ENCODE results near the gene PIK3CG. TPM values are rescaled to one million over a fixed set of nuclear protein-coding genes. Genes with fewer than 3 reads are reported as not detected.
"Not testable (repeated sequence)": the region's sequence is repeated elsewhere in the genome, so short reads cannot be mapped to it uniquely, and the experiment has no call there.

Gene PIK3CG
- total and polyA plus RNA-seq, 9 donors, result 0.31 to 4.9 (median 2.3) TPM

DNA sequence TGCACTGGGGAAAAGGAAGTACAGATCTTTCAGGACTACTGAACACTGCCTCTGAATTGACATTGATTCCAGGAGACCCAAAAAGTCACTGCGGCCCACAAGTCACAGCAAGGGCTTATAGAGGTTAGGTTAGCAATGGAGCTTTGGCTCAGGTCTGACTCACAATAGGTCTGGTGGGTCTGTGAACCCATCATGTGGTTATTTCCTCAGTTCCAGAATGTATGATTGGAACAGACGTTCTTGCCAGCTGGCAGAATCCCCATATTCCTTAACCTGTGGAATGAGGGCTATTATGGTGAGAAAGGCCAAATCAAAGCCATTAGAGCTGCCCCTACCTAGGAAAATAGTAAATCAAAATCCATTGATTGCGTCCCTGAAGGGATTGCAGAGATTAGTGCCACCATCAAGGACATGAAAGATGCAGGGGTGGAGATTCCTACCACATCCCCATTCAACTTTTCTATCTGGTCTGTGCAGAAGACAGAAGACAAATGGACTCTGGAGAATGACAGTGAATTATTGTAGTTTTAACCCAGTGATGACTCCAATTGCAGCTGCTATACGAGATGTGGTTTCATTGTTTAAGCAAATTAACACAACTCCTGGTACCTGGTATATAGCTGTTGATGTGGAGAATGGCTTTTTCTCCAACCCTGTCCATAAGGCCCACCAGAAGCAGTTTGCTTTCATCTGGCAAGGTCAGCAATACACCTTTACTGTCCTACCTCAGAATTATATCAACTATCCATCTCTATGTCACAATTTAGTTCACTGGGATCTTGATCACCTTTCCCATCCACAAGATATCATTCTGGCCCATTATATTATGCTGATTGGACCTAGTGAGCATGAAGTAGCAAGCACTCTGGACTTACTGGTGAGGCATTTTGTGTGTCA is 44.5 kb upstream of the PIK3CG start:
- WGBS, 3 donors, result 58 to 80% (median 64%) methylated on average over 4 of the region's 4 CpGs
- Histone ChIP-seq H3K36me3 (no peaks in the 10 kb centered on the region), H3K27me3 (no peaks in the 10 kb centered on the region), H3K4me3 (no peak overlapping the region), H3K9me3 (no peaks in the 10 kb centered on the region), H3K27ac (no peak overlapping the region), H3K4me1 (ENCODE audit: insufficient read depth) (no peaks in the 10 kb centered on the region)
- intact Hi-C loops (cut with DNase I), result no loop called here
- no peak for DNase-seq
- TF ChIP-seq EP300 (IDR thresholded peaks at IDR 0.05) (no peak), POLR2A (IDR thresholded peaks at IDR 0.05) (no peak)

DNA sequence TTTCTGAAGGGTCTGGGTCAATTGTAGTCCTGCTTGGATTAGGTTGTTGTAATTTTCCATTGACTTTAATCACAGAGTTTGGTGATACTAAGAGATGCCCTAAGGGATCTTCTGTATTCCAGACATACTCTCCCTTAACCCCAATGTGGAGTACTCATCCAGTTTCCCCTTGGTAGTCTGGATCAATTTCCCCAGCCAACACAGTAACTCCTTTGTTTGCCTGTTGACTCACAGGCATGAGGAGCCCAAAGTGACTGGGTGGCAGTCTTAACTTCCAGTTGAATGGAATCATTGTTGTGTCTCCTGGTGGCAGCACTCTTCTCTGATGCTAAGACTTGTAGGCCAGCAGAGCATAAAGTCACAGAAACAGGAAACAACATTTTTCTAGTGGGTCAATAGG is 41.5 kb upstream of the PIK3CG start:
- Histone ChIP-seq H3K4me1 (ENCODE audit: insufficient read depth) (no peaks in the 10 kb centered on the region), H3K4me3 (no peak overlapping the region), H3K9me3 (no peaks in the 10 kb centered on the region), H3K27me3 (no peaks in the 10 kb centered on the region), H3K36me3 (no peaks in the 10 kb centered on the region), H3K27ac (no peak overlapping the region)
- TF ChIP-seq CTCF (IDR thresholded peaks at IDR 0.05) (no peak), POLR2A (IDR thresholded peaks at IDR 0.05) (no peak), EP300 (IDR thresholded peaks at IDR 0.05) (no peak)
- intact Hi-C loops (cut with DNase I), result no loop called here
- DNase-seq, result no peak

GRCh38 chr7:106824458-106824857 is 40.6 kb upstream of the PIK3CG start:
- no peak for TF ChIP-seq EP300 (IDR thresholded peaks at IDR 0.05)
- TF ChIP-seq POLR2A (IDR thresholded peaks at IDR 0.05), result no peak
- no peak for TF ChIP-seq CTCF (IDR thresholded peaks at IDR 0.05)
- no peaks in the 10 kb centered on the region for H3K27me3 ChIP-seq
- no peaks in the 10 kb centered on the region for H3K36me3 ChIP-seq
- DNase-seq, result no peak
- WGBS, 3 donors, result 90 to 97% (median 92%) methylated on average over 4 of the region's 4 CpGs
- no peaks in the 10 kb centered on the region for H3K4me1 ChIP-seq (ENCODE audit: insufficient read depth)
- H3K9me3 ChIP-seq, result no peaks in the 10 kb centered on the region
- intact Hi-C loops (cut with DNase I), result no loop called here
- H3K4me3 ChIP-seq, result no peak overlapping the region
- no peak overlapping the region for H3K27ac ChIP-seq

DNA sequence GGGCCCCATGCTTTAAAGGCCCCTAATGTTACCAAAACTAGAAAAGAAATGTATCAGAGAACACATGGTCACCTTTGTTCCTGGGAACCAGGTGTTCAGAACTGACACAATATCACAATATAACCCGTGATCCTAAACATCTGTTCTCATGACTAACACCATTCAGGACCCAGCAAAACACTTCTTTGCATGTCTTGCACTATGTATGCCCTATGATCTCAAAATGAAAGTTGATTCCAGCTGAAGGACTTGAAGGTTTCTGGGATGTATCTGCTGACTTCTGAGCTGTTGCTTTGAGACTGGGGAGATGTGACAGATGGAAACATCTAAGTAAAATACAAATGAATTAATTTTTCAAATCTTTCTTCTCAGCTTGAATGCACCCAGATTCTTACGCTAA is 37.5 kb upstream of the PIK3CG start:
- intact Hi-C loops (cut with DNase I), result no loop called here
- Histone ChIP-seq H3K36me3 (no peaks in the 10 kb centered on the region), H3K9me3 (no peaks in the 10 kb centered on the region), H3K27me3 (no peaks in the 10 kb centered on the region), H3K27ac (no peak overlapping the region), H3K4me3 (no peak overlapping the region), H3K4me1 (ENCODE audit: insufficient read depth) (no peaks in the 10 kb centered on the region)
- no peak for DNase-seq
- TF ChIP-seq CTCF (IDR thresholded peaks at IDR 0.05) (no peak), POLR2A (IDR thresholded peaks at IDR 0.05) (no peak), EP300 (IDR thresholded peaks at IDR 0.05) (no peak)
- 68 to 79% (median 69%) methylated on average over 2 of the region's 2 CpGs for WGBS, 3 donors

- H3K9me3 ChIP-seq, result no peaks in the 10 kb centered on the region
- H3K4me3 ChIP-seq, result no peak overlapping the region
- no peaks in the 10 kb centered on the region for H3K4me1 ChIP-seq (ENCODE audit: insufficient read depth)
- no peaks in the 10 kb centered on the region for H3K27me3 ChIP-seq
- WGBS, 3 donors, result 86 to 90% (median 87%) methylated on average over 7 of the region's 7 CpGs
- intact Hi-C loops (cut with DNase I), result no loop called here
- no peak overlapping the region for H3K27ac ChIP-seq
- no peaks in the 10 kb centered on the region for H3K36me3 ChIP-seq
- TF ChIP-seq EP300 (IDR thresholded peaks at IDR 0.05), result no peak
- TF ChIP-seq POLR2A (IDR thresholded peaks at IDR 0.05), result no peak
- no peak for TF ChIP-seq CTCF (IDR thresholded peaks at IDR 0.05)
- no peak for DNase-seq
Observed at GRCh38 chr7:106829496-106829895, 35.6 kb upstream of the PIK3CG start.

DNA sequence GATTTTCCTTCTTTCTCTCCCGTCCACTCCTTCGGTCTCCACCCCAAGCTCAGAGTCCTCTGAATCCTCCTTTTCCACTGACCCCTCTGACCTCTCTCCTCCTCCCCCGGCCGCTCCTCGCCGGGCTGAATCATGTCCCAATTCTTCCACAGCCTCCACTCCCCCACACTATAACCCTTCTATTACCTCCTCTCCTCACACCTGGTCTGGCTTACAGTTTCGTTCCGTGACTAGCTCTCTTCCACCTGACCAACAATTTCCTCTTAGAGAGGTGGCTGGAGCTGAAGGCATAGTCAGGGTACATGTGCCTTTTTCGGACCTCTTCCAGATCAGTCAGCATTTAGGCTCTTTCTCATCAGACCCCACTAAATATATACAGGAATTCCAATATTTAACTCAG is 34.2 kb upstream of the PIK3CG start:
- intact Hi-C loops (cut with DNase I); H3K27ac ChIP-seq; H3K36me3 ChIP-seq; H3K4me1 ChIP-seq (ENCODE audit: insufficient read depth); H3K4me3 ChIP-seq; DNase-seq; H3K9me3 ChIP-seq; H3K27me3 ChIP-seq: not testable (repeated sequence)
- WGBS, 3 donors, result 47 to 57% (median 56%) methylated on average over 9 of the region's 9 CpGs
